GM12872 (cell line): ENCODE results near the gene CCL2.

Source experiments
- TF ChIP-seq, protein P1 (sequence below): IDR thresholded peaks from 3 replicates; pipeline ENCODE4 v1.5.1; 2011; ENCODE audit warnings: low read depth, mild to moderate bottlenecking, low read length, moderate library complexity; ENCODE audit not compliant: insufficient read depth

CCL2 gene

DNA sequence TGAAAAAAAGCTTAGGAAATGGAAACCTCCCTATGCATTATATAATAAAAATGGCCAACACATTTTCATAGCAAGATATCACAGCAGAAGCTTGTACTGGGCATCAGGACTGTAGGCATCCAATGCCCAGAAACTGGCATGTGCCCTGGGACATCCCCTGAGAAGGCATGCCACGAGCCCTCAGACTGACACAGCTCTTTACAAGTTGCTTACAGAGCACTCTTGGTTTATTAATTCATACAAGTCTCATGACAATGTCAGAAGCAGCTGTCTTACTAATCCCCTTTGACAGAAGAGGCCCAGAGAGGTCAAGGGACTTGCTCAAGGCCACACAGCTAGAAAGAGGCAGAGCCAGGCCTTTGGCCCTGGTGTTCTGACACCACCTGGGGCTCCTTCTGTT, 5.6 kb upstream of the CCL2 start:
- TF ChIP-seq, protein P1, sequence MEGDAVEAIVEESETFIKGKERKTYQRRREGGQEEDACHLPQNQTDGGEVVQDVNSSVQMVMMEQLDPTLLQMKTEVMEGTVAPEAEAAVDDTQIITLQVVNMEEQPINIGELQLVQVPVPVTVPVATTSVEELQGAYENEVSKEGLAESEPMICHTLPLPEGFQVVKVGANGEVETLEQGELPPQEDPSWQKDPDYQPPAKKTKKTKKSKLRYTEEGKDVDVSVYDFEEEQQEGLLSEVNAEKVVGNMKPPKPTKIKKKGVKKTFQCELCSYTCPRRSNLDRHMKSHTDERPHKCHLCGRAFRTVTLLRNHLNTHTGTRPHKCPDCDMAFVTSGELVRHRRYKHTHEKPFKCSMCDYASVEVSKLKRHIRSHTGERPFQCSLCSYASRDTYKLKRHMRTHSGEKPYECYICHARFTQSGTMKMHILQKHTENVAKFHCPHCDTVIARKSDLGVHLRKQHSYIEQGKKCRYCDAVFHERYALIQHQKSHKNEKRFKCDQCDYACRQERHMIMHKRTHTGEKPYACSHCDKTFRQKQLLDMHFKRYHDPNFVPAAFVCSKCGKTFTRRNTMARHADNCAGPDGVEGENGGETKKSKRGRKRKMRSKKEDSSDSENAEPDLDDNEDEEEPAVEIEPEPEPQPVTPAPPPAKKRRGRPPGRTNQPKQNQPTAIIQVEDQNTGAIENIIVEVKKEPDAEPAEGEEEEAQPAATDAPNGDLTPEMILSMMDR, result no peak

DNA sequence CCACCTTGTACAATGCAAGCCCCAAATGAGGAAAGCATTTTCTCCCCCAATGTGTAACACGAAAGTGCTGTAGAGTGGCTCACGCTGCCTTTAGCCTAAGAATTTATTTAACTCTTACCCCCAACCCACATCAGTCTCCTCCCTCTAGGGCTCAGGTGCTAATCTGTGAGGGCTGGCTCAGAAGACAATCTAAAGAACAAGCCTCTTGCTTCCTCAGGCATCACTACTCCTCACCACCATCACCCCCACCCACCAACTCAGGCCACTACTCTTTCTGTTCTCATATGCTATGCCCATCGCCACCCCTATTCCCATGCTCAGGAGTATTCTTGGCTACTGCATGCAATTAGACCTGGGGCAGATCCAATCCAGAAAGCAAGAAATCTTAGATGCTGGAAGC, 3.9 kb upstream of the CCL2 start:
- TF ChIP-seq, protein P1, result no peak

DNA sequence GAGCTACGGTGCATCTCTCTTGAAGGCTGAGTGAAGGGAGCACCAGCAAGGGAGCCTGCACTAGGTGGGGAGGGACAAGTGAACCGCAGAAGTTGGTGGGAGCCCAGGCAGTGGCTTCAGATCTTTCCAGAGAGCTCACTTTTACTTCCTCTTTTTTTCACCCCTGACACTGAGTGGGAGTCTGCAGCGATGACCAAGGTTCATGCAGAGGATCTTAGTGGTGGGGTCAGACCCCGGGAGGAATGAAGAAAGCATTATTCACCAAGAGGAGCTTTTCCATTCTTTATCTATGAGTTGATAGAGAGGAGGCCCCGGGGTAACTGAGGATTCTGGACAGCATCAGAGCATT, 3.0 kb upstream of the CCL2 start:
- TF ChIP-seq, protein P1, result no peak

DNA sequence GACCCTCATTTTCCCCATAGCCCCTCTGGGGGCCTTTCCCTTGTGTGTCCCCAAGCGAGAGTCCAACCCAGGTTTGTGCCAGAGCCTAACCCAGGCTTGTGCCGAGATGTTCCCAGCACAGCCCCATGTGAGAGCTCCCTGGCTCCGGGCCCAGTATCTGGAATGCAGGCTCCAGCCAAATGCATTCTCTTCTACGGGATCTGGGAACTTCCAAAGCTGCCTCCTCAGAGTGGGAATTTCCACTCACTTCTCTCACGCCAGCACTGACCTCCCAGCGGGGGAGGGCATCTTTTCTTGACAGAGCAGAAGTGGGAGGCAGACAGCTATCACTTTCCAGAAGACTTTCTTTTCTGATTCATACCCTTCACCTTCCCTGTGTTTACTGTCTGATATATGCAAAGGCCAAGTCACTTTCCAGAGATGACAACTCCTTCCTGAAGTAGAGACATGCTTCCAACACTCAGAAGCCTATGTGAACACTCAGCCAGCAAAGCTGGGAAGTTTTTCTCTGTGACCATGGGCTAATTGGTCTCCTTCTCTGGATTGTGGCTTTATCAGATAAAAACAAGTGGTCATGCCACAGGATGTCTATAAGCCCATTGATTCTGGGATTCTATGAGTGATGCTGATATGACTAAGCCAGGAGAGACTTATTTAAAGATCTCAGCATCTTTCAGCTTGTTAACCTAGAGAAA, 2.5 kb upstream of the CCL2 start:
- TF ChIP-seq, protein P1, result no peak

DNA sequence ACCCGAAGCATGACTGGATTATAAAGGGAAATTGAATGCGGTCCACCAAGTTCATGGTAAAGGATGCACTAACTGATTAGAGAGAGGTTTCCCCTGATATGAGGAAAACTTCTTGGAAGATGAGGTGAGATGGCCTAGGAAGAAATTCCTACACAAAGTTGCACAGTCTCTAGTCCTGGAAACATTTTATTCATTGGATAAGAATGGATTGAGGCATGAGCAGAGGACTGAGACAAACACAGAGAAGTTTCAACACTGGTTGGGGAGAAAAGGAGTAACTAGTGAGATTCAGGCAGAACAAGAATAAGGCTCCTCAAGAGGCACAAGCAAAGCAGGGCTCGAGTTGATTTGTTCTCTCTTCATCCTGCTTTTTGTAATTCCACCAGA, 2.0 kb upstream of the CCL2 start:
- TF ChIP-seq, protein P1, result no peak

DNA sequence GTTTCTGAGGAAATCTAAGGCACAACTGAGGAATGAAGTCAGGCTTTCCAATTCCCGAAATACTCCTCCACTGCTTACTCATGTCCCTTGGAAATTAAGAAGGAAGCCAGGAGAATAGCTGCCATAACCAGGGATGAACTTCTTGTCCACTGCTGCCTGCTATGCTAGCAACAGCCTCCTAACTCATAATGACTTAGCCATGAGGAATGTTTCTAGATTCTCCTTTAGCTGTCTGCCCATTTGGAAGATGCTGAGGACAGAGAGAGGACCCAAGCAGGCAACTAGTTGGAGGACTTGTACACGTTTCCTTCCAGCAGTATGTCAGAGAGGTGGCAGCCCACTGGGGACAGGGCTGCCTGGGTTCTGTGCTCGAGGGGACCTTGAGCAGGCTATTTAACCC, 939 bp upstream of the CCL2 start:
- TF ChIP-seq, protein P1, result no peak

DNA sequence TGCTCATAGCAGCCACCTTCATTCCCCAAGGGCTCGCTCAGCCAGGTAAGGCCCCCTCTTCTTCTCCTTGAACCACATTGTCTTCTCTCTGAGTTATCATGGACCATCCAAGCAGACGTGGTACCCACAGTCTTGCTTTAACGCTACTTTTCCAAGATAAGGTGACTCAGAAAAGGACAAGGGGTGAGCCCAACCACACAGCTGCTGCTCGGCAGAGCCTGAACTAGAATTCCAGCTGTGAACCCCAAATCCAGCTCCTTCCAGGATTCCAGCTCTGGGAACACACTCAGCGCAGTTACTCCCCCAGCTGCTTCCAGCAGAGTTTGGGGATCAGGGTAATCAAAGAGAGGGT, 272 bp downstream of the CCL2 start:
- TF ChIP-seq, protein P1, result no peak
